Activated naive CD8-positive, alpha-beta T cell treated with anti-CD3 and anti-CD28 coated beads for 36 hours (primary cell): Measurements from ENCODE around the gene SPHK2. TPM values are rescaled to one million over a fixed set of nuclear protein-coding genes. Genes with fewer than 3 reads are reported as not detected.

Source experiments
- total RNA-seq, 2 experiments: library from RNA; stranded (reverse); gene quantifications; one replicate each; pipeline ENCODE4 v1.2.3, GENCODE V29; 2021

SPHK2 gene
- total RNA-seq, 2 experiments from 2014 or later, result 36.7 to 40.8 TPM

Other genes starting within 250 kb of the SPHK2 start
- gene KDELR1, start 228.0 kb upstream of the SPHK2 start, total RNA-seq, result 10 to 100 TPM; 72.5 to 73.9 TPM
- gene GRIN2D, start 225.8 kb upstream of the SPHK2 start, total RNA-seq, result under 1 TPM; 0.28 to 0.29 TPM
- 10 to 100 TPM; 91.1 to 98.5 TPM for gene GRWD1, start 173.5 kb upstream of the SPHK2 start, total RNA-seq
- gene KCNJ14, start 163.9 kb upstream of the SPHK2 start, total RNA-seq, result 1 to 10 TPM; 1.4 to 1.5 TPM
- gene CYTH2, start 150.1 kb upstream of the SPHK2 start, total RNA-seq, result 10 to 100 TPM; 18.2 to 21.7 TPM
- 1 to 10 TPM; 2.2 to 2.8 TPM for gene LMTK3, start 107.7 kb upstream of the SPHK2 start, total RNA-seq
- not detected for gene SULT2B1, start 67.3 kb upstream of the SPHK2 start, total RNA-seq
- not detected for gene SPACA4, start 12.8 kb upstream of the SPHK2 start, total RNA-seq
- 1 to 10 TPM; 4.4 TPM for gene FAM83E, start 4.4 kb upstream of the SPHK2 start, total RNA-seq
- 1,000 to 10,000 TPM; 1,968 to 2,008 TPM for gene RPL18, start 328 bp upstream of the SPHK2 start, total RNA-seq
- 10 to 100 TPM in 1 of 2 experiments, 1 to 10 TPM in 1; 9.3 to 10.1 TPM for gene DBP, start 17.9 kb downstream of the SPHK2 start, total RNA-seq
- 10 to 100 TPM; 11.9 to 14.1 TPM for gene CA11, start 26.7 kb downstream of the SPHK2 start, total RNA-seq
- under 1 TPM; 0.21 to 0.24 TPM for gene NTN5, start 53.5 kb downstream of the SPHK2 start, total RNA-seq
- gene FUT2, start 76.5 kb downstream of the SPHK2 start, total RNA-seq, result not detected
- gene MAMSTR, start 100.2 kb downstream of the SPHK2 start, total RNA-seq, result under 1 TPM; 0.41 to 0.46 TPM
- under 1 TPM; 0.40 to 0.49 TPM for gene RASIP1, start 121.1 kb downstream of the SPHK2 start, total RNA-seq
- gene IZUMO1, start 127.4 kb downstream of the SPHK2 start, total RNA-seq, result not detected
- gene FUT1, start 133.1 kb downstream of the SPHK2 start, total RNA-seq, result under 1 TPM; 0.06 to 0.12 TPM
- not detected for gene FGF21, start 136.0 kb downstream of the SPHK2 start, total RNA-seq
- 10 to 100 TPM; 62.6 to 63.6 TPM for gene BCAT2, start 191.5 kb downstream of the SPHK2 start, total RNA-seq
- under 1 TPM; 0.35 to 0.66 TPM for gene HSD17B14, start 217.0 kb downstream of the SPHK2 start, total RNA-seq
- 1 to 10 TPM; 5.8 to 7.6 TPM for gene PLEKHA4, start 249.1 kb downstream of the SPHK2 start, total RNA-seq